DOHH2 (cell line): ENCODE results near the gene TRPC4AP.

ENCODE experiments used
- H3F3A ChIP-seq: fragments of 200-600 bp; sonication (generic), shearing (Covaris generic); 2 replicates; pipeline ENCODE4 v1.6.0; 2016; ENCODE audit warnings: antibody characterized with exemption, mild to moderate bottlenecking; ENCODE audit not compliant: control insufficient read depth, insufficient read depth
- H3K27ac ChIP-seq: fragments of 200-600 bp; sonication (generic); 2 replicates; pipeline ENCODE4 v1.5.1; 2014; ENCODE audit warnings: low read depth, mild to moderate bottlenecking, low read length, moderate library complexity
- H3K27me3 ChIP-seq: fragments of 200-600 bp; sonication (generic); 2 replicates; pipeline ENCODE4 v1.6.1; 2014; ENCODE audit warnings: mild to moderate bottlenecking, low read length, mixed read lengths; ENCODE audit not compliant: control insufficient read depth
- H3K36me3 ChIP-seq: fragments of 200-600 bp; sonication (generic); 2 replicates; pipeline ENCODE4 v1.6.1; 2014; ENCODE audit warnings: mild to moderate bottlenecking, low read length, moderate library complexity, mixed read lengths; ENCODE audit not compliant: control insufficient read depth
- H3K4me1 ChIP-seq: fragments of 200-600 bp; sonication (generic); 2 replicates; pipeline ENCODE4 v1.6.1; 2014; ENCODE audit warnings: mild to moderate bottlenecking, low read length, mixed read lengths; ENCODE audit not compliant: control insufficient read depth
- H3K4me2 ChIP-seq: fragments of 200-600 bp; sonication (generic); 2 replicates; pipeline ENCODE4 v1.6.0; 2014; ENCODE audit warnings: mild to moderate bottlenecking, low read length, moderate library complexity
- H3K4me3 ChIP-seq: fragments of 200-600 bp; sonication (generic); 2 replicates; pipeline ENCODE4 v1.5.1; 2014; ENCODE audit warnings: mild to moderate bottlenecking, low read length, mixed read lengths
- H3K79me2 ChIP-seq: fragments of 200-600 bp; sonication (generic); 2 replicates; pipeline ENCODE4 v1.6.1; 2014; ENCODE audit warnings: mild to moderate bottlenecking, low read length, mixed read lengths; ENCODE audit not compliant: control insufficient read depth
- H3K9me2 ChIP-seq: fragments of 200-600 bp; sonication (generic); replicated peaks from 2 replicates; pipeline ENCODE4 v1.6.1; 2014; ENCODE audit warnings: mild to moderate bottlenecking, low read length, mixed read lengths; ENCODE audit not compliant: control insufficient read depth
- H3K9me3 ChIP-seq: fragments of 200-600 bp; sonication (generic); 2 replicates; pipeline ENCODE4 v1.6.1; 2014; ENCODE audit warnings: antibody characterized with exemption, low read length, mixed read lengths; ENCODE audit not compliant: control insufficient read depth, insufficient read depth
- H4K20me1 ChIP-seq: fragments of 200-600 bp; sonication (generic); 2 replicates; pipeline ENCODE4 v1.6.0; 2014; ENCODE audit warnings: low read depth, mild to moderate bottlenecking, antibody characterized with exemption, low read length, moderate library complexity; ENCODE audit not compliant: control insufficient read depth, insufficient read depth
- CTCF ChIP-seq: fragments of 200-600 bp; sonication (generic); IDR thresholded peaks from one replicate; pipeline ENCODE4 v1.5.1; 2014; ENCODE audit warnings: antibody characterized with exemption, mild to moderate bottlenecking, low read depth, low read length; ENCODE audit not compliant: poor library complexity, severe bottlenecking
- EZH2phosphoT487 ChIP-seq: fragments of 200-600 bp; sonication (generic); IDR thresholded peaks from 2 replicates; pipeline ENCODE4 v1.6.1; 2017; ENCODE audit warnings: borderline replicate concordance, mild to moderate bottlenecking, antibody characterized with exemption, low read length, moderate library complexity, mixed read lengths

TRPC4AP gene

GRCh38 chr20:35018590-35019371 lies 73.8 kb downstream of the TRPC4AP start:
- peaks cover 40% of the 10 kb centered on the region for H3K36me3 ChIP-seq

GRCh38 chr20:35017099-35017835 lies 75.3 kb downstream of the TRPC4AP start:
- H3K4me1 ChIP-seq, result no peaks in the 10 kb centered on the region
- no peaks in the 10 kb centered on the region for H3K27me3 ChIP-seq
- H3F3A ChIP-seq, result no peaks in the 10 kb centered on the region
- TF ChIP-seq CTCF (no peak), EZH2phosphoT487 (no peak)
- H3K9me3 ChIP-seq, result no peaks in the 10 kb centered on the region
- no peak overlapping the region for H3K4me3 ChIP-seq
- H4K20me1 ChIP-seq, result no peaks in the 10 kb centered on the region; the same call in 1 of the 2 replicates
- H3K27ac ChIP-seq, result no peak overlapping the region
- H3K4me2 ChIP-seq, result no peak overlapping the region
- H3K36me3 ChIP-seq, result peaks cover 48% of the 10 kb centered on the region
- H3K79me2 ChIP-seq, result no peaks in the 10 kb centered on the region
- H3K9me2 ChIP-seq, result no peaks in the 10 kb centered on the region

More at GRCh38 chr20:35018590-35019371, 73.8 kb downstream of the TRPC4AP start:
- Histone ChIP-seq H3F3A (no peaks in the 10 kb centered on the region), H3K4me3 (no peak overlapping the region), H3K4me1 (no peaks in the 10 kb centered on the region), H3K27ac (no peak overlapping the region), H3K27me3 (no peaks in the 10 kb centered on the region), H3K4me2 (no peak overlapping the region), H4K20me1 (no peaks in the 10 kb centered on the region; the same call in 1 of the 2 replicates), H3K79me2 (no peaks in the 10 kb centered on the region), H3K9me3 (no peaks in the 10 kb centered on the region), H3K9me2 (no peaks in the 10 kb centered on the region)
- TF ChIP-seq EZH2phosphoT487, result no peak
- TF ChIP-seq CTCF, result no peak

GRCh38 chr20:35015863-35016193 lies 76.8 kb downstream of the TRPC4AP start:
- H3K4me2 ChIP-seq, result no peak overlapping the region
- H3K27ac ChIP-seq, result no peak overlapping the region
- H3K79me2 ChIP-seq, result no peaks in the 10 kb centered on the region
- H3K9me2 ChIP-seq, result no peaks in the 10 kb centered on the region
- peaks cover 52% of the 10 kb centered on the region for H3K36me3 ChIP-seq
- H3F3A ChIP-seq, result no peaks in the 10 kb centered on the region
- H3K4me1 ChIP-seq, result no peaks in the 10 kb centered on the region
- TF ChIP-seq CTCF (no peak), EZH2phosphoT487 (no peak)
- no peaks in the 10 kb centered on the region for H3K27me3 ChIP-seq
- no peaks in the 10 kb centered on the region; the same call in 1 of the 2 replicates for H4K20me1 ChIP-seq
- no peak overlapping the region for H3K4me3 ChIP-seq
- H3K9me3 ChIP-seq, result no peaks in the 10 kb centered on the region
